Muscle layer of colon (tissue), 2 donors: ENCODE measurements around the gene EIF4B.
"Not testable (repeated sequence)": the region's sequence is repeated elsewhere in the genome, so short reads cannot be mapped to it uniquely, and the experiment has no call there.

Experiments
- H3K27ac ChIP-seq: one replicate; pipeline ENCODE4 v1.7.0; 2013; ENCODE audit warnings: low read depth, mild to moderate bottlenecking, low read length, moderate library complexity
- H3K27me3 ChIP-seq, 2 donors: one replicate each; pipeline ENCODE4 v1.7.0; 2013; ENCODE audit warnings: low read length in 2 of 2, mild to moderate bottlenecking in 2 of 2; ENCODE audit not compliant: insufficient read depth in 2 of 2, control insufficient read depth in 1 of 2
- H3K36me3 ChIP-seq: one replicate; pipeline ENCODE4 v1.7.0; 2013; ENCODE audit warnings: mild to moderate bottlenecking, low read length; ENCODE audit not compliant: insufficient read depth
- H3K4me1 ChIP-seq: one replicate; pipeline ENCODE4 v1.7.0; 2013; ENCODE audit warnings: mild to moderate bottlenecking, low read length; ENCODE audit not compliant: insufficient read depth
- H3K4me3 ChIP-seq, 2 donors: one replicate each; pipeline ENCODE4 v1.7.0; 2013; ENCODE audit warnings: low read length in 2 of 2, low read depth in 1 of 2, mild to moderate bottlenecking in 1 of 2, moderate library complexity in 1 of 2
- H3K9ac ChIP-seq: one replicate; pipeline ENCODE4 v1.7.0; 2013; ENCODE audit warnings: low read length
- H3K9me3 ChIP-seq: one replicate; pipeline ENCODE4 v1.7.0; 2013; ENCODE audit warnings: mild to moderate bottlenecking, low read length
- donor health status: abdominal sarcoma.
- donor health status: Adenocarcinoma of cecum.

Gene EIF4B

DNA sequence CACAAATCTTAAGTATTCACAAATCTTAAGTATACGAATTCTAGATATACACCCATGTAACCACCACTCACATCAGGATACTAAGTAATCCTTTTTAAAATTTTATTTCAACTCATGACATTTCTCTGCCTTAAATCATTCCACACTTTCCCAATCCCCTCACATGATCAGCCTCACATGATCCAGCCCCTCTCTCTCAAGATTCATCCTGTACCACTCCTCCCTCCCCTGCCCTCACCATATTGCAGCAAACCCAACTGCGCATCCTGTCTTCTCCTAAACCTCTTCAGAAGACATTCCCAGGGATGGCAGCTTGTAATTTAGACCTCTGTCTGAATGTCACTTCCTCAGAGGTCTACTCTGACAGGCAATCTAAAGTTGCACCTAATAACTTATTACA is 1.7 kb upstream of the EIF4B start:
- Histone ChIP-seq H3K4me1 (peaks cover 26% of the 10 kb centered on the region), H3K4me3 (no peak overlapping the region), H3K36me3 (peaks cover 12% of the 10 kb centered on the region), H3K27ac (no peak overlapping the region), H3K27me3 (no peaks in the 10 kb centered on the region), H3K9ac (no peak overlapping the region), H3K9me3 (no peaks in the 10 kb centered on the region)

GRCh38 chr12:53005215-53005985 is 856 bp upstream of the EIF4B start:
- H3K9me3 ChIP-seq = no peaks in the 10 kb centered on the region
- H3K36me3 ChIP-seq = peaks cover 12% of the 10 kb centered on the region
- no peaks in the 10 kb centered on the region for H3K27me3 ChIP-seq
- H3K4me3 ChIP-seq = peak overlapping the region; percentile 39 to 78
- no peak overlapping the region for H3K9ac ChIP-seq
- peaks cover 34% of the 10 kb centered on the region for H3K4me1 ChIP-seq
- H3K27ac ChIP-seq = peak overlapping the region; percentile 65

- H3K9ac ChIP-seq = peak overlapping the region; percentile 93
- no peaks in the 10 kb centered on the region for H3K27me3 ChIP-seq
- H3K4me1 ChIP-seq = peaks cover 44% of the 10 kb centered on the region
- no peaks in the 10 kb centered on the region for H3K9me3 ChIP-seq
- H3K36me3 ChIP-seq = peaks cover 12% of the 10 kb centered on the region
- H3K27ac ChIP-seq = peak overlapping the region; percentile 64
- H3K4me3 ChIP-seq = peak overlapping the region; percentile 66 to 99
These were observed 604 bp downstream of the EIF4B start for GRCh38 chr12:53006810-53007309.

DNA sequence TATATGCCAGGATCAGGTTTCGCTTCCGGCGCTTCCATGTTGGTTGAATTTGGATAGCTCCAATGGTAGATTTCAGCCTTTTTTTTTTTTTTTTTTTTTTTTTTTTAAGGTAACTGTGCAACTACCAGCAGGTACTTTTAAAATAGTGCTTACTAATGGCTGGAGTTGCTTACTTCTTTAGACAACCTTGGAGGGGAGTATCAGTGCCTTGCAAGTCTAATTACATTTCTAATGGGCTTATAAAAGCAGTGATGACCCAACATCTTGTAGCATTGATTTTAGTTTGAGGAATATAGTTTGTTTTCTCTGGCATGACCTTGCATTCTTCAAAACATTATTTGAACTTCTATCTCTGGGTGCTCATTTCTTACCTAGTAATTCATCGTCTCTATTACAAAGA is 1.1 kb downstream of the EIF4B start:
- Histone ChIP-seq H3K27ac (peak overlapping the region; percentile 64), H3K27me3 (no peaks in the 10 kb centered on the region), H3K36me3 (peaks cover 12% of the 10 kb centered on the region), H3K4me3 (peak overlapping the region; percentile 66 to 99), H3K9ac (peak overlapping the region; percentile 93), H3K4me1 (peaks cover 44% of the 10 kb centered on the region), H3K9me3 (no peaks in the 10 kb centered on the region)

DNA sequence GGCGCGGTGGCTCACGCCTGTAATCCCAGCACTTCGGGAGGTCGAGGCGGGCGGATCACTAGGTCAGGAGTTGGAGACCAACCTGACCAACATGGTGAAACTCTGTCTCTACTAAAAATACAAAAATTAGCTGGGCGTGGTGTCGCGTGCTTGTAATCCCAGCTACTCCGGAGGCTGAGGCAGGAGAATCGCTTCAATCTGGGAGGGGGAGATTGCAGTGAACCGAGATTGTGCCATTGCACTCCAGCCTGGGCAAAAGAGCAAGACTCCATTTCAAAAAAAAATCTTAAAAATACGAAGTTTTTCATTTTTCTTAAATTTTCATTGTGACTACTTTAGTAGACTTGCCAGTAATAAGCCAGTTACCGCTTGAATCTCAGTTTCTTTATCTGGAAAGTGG is 2.5 kb downstream of the EIF4B start:
- H3K27ac ChIP-seq, H3K9ac ChIP-seq, H3K4me3 ChIP-seq, H3K9me3 ChIP-seq, H3K27me3 ChIP-seq: not testable (repeated sequence)
- Histone ChIP-seq H3K36me3 (peaks cover 12% of the 10 kb centered on the region), H3K4me1 (peaks cover 44% of the 10 kb centered on the region)

GRCh38 chr12:53010955-53011354 is 4.7 kb downstream of the EIF4B start:
- H3K4me1 ChIP-seq = peaks cover 44% of the 10 kb centered on the region
- H3K4me3 ChIP-seq = no peak overlapping the region
- no peaks in the 10 kb centered on the region for H3K9me3 ChIP-seq
- H3K36me3 ChIP-seq = peaks cover 12% of the 10 kb centered on the region
- H3K27me3 ChIP-seq = no peaks in the 10 kb centered on the region
- no peak overlapping the region for H3K9ac ChIP-seq
- no peak overlapping the region for H3K27ac ChIP-seq

- no peak overlapping the region for H3K4me3 ChIP-seq
- peaks cover 44% of the 10 kb centered on the region for H3K4me1 ChIP-seq
- H3K27me3 ChIP-seq = no peaks in the 10 kb centered on the region
- H3K9ac ChIP-seq = no peak overlapping the region
- no peak overlapping the region for H3K27ac ChIP-seq
- H3K36me3 ChIP-seq = peaks cover 12% of the 10 kb centered on the region
- no peaks in the 10 kb centered on the region for H3K9me3 ChIP-seq
These were observed 5.6 kb downstream of the EIF4B start for GRCh38 chr12:53011889-53012288.

- Histone ChIP-seq H3K36me3 (peaks cover 16% of the 10 kb centered on the region), H3K9ac (no peak overlapping the region), H3K4me1 (peaks cover 34% of the 10 kb centered on the region)
These were observed 6.7 kb downstream of the EIF4B start for GRCh38 chr12:53012928-53013327.

GRCh38 chr12:53014709-53015108 is 8.5 kb downstream of the EIF4B start:
- H3K36me3 ChIP-seq = peaks cover 17% of the 10 kb centered on the region
- H3K9ac ChIP-seq = no peak overlapping the region
- H3K4me3 ChIP-seq = no peak overlapping the region
- peaks cover 17% of the 10 kb centered on the region for H3K4me1 ChIP-seq
- no peak overlapping the region for H3K27ac ChIP-seq
- no peaks in the 10 kb centered on the region for H3K9me3 ChIP-seq
- no peaks in the 10 kb centered on the region for H3K27me3 ChIP-seq

More at GRCh38 chr12:53012928-53013327, 6.7 kb downstream of the EIF4B start:
- H3K4me3 ChIP-seq = no peak overlapping the region
- no peaks in the 10 kb centered on the region for H3K9me3 ChIP-seq
- H3K27me3 ChIP-seq = no peaks in the 10 kb centered on the region
- H3K27ac ChIP-seq = no peak overlapping the region

- peaks cover 59% of the 10 kb centered on the region for H3K36me3 ChIP-seq
- no peaks in the 10 kb centered on the region for H3K4me1 ChIP-seq
- H3K9ac ChIP-seq = no peak overlapping the region
- no peak overlapping the region for H3K27ac ChIP-seq
- H3K4me3 ChIP-seq = no peak overlapping the region
- no peaks in the 10 kb centered on the region for H3K9me3 ChIP-seq
- no peaks in the 10 kb centered on the region for H3K27me3 ChIP-seq
These were observed 19.0 kb downstream of the EIF4B start for GRCh38 chr12:53025250-53025649.

DNA sequence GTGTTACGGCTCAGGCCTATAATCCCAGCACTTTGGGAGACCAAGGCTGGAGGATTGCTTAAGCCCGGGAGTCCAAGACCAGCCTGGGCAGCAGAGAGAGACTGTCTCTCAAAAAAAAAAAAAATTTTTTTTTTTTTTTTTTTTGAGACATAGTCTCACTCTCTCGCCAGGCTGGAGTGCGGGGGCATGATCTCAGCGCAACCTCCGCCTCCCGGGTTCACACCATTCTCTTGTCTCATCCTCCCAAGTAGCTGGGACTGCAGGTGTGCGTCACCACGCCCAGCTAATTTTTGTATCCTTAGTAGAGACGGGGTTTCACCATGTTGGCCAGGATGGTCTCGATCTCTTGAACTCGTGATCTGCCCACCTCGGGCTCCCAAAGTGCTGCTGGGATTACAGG is 20.8 kb downstream of the EIF4B start:
- H3K27ac ChIP-seq = not testable (repeated sequence)

GRCh38 chr12:53031616-53032015 is 25.4 kb downstream of the EIF4B start:
- no peaks in the 10 kb centered on the region for H3K9me3 ChIP-seq

More for the DNA sequence above, 20.8 kb downstream of the EIF4B start:
- peaks cover 58% of the 10 kb centered on the region for H3K36me3 ChIP-seq
- H3K4me1 ChIP-seq, H3K4me3 ChIP-seq, H3K9me3 ChIP-seq, H3K27me3 ChIP-seq, H3K9ac ChIP-seq: not testable (repeated sequence)

More at GRCh38 chr12:53031616-53032015, 25.4 kb downstream of the EIF4B start:
- no peak overlapping the region for H3K4me3 ChIP-seq
- H3K4me1 ChIP-seq = no peaks in the 10 kb centered on the region
- H3K9ac ChIP-seq = no peak overlapping the region
- no peaks in the 10 kb centered on the region for H3K27me3 ChIP-seq
- H3K36me3 ChIP-seq = peaks cover 50% of the 10 kb centered on the region
- no peak overlapping the region for H3K27ac ChIP-seq
